Parathyroid adenoma (tissue), 2 donors: ENCODE measurements around the gene BOK.

Experiments
- H2AFZ ChIP-seq: fragments of 300-600 bp; sonication (generic); one replicate; pipeline ENCODE4 v1.7.0; 2017; ENCODE audit warnings: antibody characterized with exemption, mild to moderate bottlenecking
- H3K27ac ChIP-seq: fragments of 300-600 bp; sonication (generic); one replicate; pipeline ENCODE4 v1.7.0; 2017
- H3K27me3 ChIP-seq: fragments of 300-600 bp; sonication (generic); one replicate; pipeline ENCODE4 v1.7.0; 2017; ENCODE audit warnings: low read length; ENCODE audit not compliant: control insufficient read depth, insufficient read depth
- H3K36me3 ChIP-seq: fragments of 300-600 bp; sonication (generic); one replicate; pipeline ENCODE4 v1.7.0; 2017; ENCODE audit warnings: low read length; ENCODE audit not compliant: control insufficient read depth, insufficient read depth
- H3K4me1 ChIP-seq: fragments of 300-600 bp; sonication (generic); one replicate; pipeline ENCODE4 v1.7.0; 2017; ENCODE audit warnings: control low read depth
- H3K4me2 ChIP-seq: fragments of 300-600 bp; sonication (generic); one replicate; pipeline ENCODE4 v1.7.0; 2017; ENCODE audit warnings: low read length
- H3K4me3 ChIP-seq: fragments of 300-600 bp; sonication (generic); one replicate; pipeline ENCODE4 v1.7.0; 2017; ENCODE audit warnings: low read depth, low read length
- H3K79me2 ChIP-seq: fragments of 300-600 bp; sonication (generic); one replicate; pipeline ENCODE4 v1.7.0; 2017; ENCODE audit warnings: control low read depth
- H3K9ac ChIP-seq: fragments of 300-600 bp; sonication (generic); one replicate; pipeline ENCODE4 v1.7.0; 2017; ENCODE audit warnings: mild to moderate bottlenecking
- H3K9me3 ChIP-seq: fragments of 300-600 bp; sonication (generic); one replicate; pipeline ENCODE4 v1.7.0; 2017; ENCODE audit warnings: low read length; ENCODE audit not compliant: control insufficient read depth
- TF ChIP-seq, protein P1 (sequence below): fragments of 300-600 bp; sonication (generic); IDR thresholded peaks from one replicate; pipeline ENCODE4 v1.7.0; 2017; ENCODE audit warnings: antibody characterized with exemption, mild to moderate bottlenecking
- donor health status: primary hyperparathyroidism.

BOK gene

DNA sequence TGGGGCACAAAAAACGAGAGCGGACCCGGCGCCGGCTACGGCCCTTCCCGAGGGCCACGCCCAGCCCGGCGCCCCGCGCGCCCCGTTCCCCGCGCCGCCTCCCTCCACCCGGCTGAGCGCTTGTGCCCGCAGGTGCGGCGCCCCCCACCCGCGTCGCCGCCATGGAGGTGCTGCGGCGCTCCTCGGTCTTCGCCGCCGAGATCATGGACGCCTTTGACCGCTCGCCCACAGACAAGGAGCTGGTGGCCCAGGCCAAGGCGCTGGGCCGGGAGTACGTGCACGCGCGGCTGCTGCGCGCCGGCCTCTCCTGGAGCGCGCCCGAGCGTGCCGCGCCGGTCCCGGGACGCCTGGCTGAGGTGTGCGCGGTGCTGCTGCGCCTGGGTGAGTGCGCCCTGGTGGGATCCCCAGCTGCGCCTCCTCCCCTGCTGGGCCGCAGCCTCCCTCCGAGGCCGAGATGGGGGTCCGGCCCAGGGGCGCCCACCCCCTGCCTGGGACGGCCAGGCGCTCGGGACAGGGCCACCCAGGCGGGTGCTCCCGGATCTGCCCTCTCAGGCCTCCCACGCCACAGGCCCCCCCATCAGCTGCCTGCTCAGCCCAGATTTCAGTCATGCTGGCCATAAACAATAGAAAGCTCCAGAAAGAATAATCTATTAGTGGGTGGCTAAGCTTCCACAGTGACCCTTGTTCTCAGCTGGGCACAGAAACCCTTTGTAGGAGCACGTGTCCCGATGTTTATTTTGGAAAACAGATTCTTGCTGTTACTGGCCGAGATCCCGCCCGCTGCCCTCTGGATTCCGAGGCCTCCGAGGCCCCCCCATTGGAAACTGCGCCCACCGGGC, 997 bp downstream of the BOK start:
- Histone ChIP-seq H3K36me3 (no peaks in the 10 kb centered on the region), H3K4me3 (peak overlapping the region; percentile 47), H3K27ac (no peak overlapping the region), H2AFZ (peak overlapping the region; percentile 88), H3K27me3 (no peaks in the 10 kb centered on the region), H3K9ac (no peak overlapping the region), H3K4me1 (no peaks in the 10 kb centered on the region), H3K4me2 (peak overlapping the region; percentile 77), H3K79me2 (no peaks in the 10 kb centered on the region), H3K9me3 (no peaks in the 10 kb centered on the region)
- TF ChIP-seq, protein P1, sequence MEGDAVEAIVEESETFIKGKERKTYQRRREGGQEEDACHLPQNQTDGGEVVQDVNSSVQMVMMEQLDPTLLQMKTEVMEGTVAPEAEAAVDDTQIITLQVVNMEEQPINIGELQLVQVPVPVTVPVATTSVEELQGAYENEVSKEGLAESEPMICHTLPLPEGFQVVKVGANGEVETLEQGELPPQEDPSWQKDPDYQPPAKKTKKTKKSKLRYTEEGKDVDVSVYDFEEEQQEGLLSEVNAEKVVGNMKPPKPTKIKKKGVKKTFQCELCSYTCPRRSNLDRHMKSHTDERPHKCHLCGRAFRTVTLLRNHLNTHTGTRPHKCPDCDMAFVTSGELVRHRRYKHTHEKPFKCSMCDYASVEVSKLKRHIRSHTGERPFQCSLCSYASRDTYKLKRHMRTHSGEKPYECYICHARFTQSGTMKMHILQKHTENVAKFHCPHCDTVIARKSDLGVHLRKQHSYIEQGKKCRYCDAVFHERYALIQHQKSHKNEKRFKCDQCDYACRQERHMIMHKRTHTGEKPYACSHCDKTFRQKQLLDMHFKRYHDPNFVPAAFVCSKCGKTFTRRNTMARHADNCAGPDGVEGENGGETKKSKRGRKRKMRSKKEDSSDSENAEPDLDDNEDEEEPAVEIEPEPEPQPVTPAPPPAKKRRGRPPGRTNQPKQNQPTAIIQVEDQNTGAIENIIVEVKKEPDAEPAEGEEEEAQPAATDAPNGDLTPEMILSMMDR, result no peak

- no peaks in the 10 kb centered on the region for H3K9me3 ChIP-seq
- H3K9ac ChIP-seq, result no peak overlapping the region
- H3K4me3 ChIP-seq, result no peak overlapping the region
- H3K36me3 ChIP-seq, result no peaks in the 10 kb centered on the region
- no peaks in the 10 kb centered on the region for H3K79me2 ChIP-seq
- H3K27ac ChIP-seq, result no peak overlapping the region
- no peak overlapping the region for H3K4me2 ChIP-seq
- TF ChIP-seq, protein P1, result no peak
- H3K4me1 ChIP-seq, result no peaks in the 10 kb centered on the region
- no peaks in the 10 kb centered on the region for H3K27me3 ChIP-seq
- H2AFZ ChIP-seq, result no peak overlapping the region
These were observed 1.8 kb downstream of the BOK start for GRCh38 chr2:241560162-241560882.

- Histone ChIP-seq H3K79me2 (no peaks in the 10 kb centered on the region), H3K27ac (no peak overlapping the region), H3K4me1 (no peaks in the 10 kb centered on the region), H3K4me2 (no peak overlapping the region), H3K4me3 (no peak overlapping the region), H3K9ac (no peak overlapping the region), H2AFZ (no peak overlapping the region), H3K9me3 (no peaks in the 10 kb centered on the region), H3K36me3 (no peaks in the 10 kb centered on the region), H3K27me3 (no peaks in the 10 kb centered on the region)
- TF ChIP-seq, protein P1, result no peak
These were observed 2.4 kb downstream of the BOK start for GRCh38 chr2:241560883-241561474.

DNA sequence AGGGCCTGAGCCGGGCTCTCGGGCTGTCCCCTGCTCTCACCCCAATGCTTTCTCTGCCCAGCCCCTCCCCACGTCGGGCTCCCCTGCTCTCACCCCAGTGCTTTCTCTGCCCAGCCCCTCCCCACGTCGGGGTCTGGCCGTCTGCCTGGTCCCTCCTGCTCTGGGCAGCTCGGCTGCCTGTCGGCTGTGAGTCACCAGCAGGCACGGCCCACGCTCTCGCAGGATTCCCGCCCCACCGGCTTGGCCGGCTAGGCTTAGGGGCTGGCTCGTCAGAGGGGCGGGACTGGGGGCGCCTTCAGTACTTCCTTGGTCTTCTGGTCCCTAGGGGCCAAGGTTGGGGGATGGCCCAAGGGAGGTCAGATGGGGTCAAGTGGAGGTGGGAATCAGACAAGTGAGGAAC, 3.3 kb downstream of the BOK start:
- no peak overlapping the region for H3K9ac ChIP-seq
- no peak overlapping the region for H3K4me2 ChIP-seq
- TF ChIP-seq, protein P1, result no peak
- no peaks in the 10 kb centered on the region for H3K79me2 ChIP-seq
- no peak overlapping the region for H3K4me3 ChIP-seq
- H3K27ac ChIP-seq, result no peak overlapping the region
- no peak overlapping the region for H2AFZ ChIP-seq
- H3K36me3 ChIP-seq, result no peaks in the 10 kb centered on the region
- H3K27me3 ChIP-seq, result no peaks in the 10 kb centered on the region
- no peaks in the 10 kb centered on the region for H3K9me3 ChIP-seq
- no peaks in the 10 kb centered on the region for H3K4me1 ChIP-seq
